Heart left ventricle (tissue), 13 donors: ENCODE results near the gene TEX38.

ENCODE experiments used
- CTCF ChIP-seq, 12 donors: fragments of 200-600 bp; sonication (generic) in 4 of 12; IDR thresholded peaks; one replicate each; pipeline versions ENCODE4 v1.5.0 to v1.8.0; 2018 to 2022; ENCODE audit warnings: antibody characterized with exemption in 12 of 12, mild to moderate bottlenecking in 5 of 12
- POLR2A ChIP-seq, 2 donors: fragments of 450-650 bp; IDR thresholded peaks; one replicate each; pipeline ENCODE4 v1.6.1; 2017; ENCODE audit warnings: antibody characterized with exemption in 2 of 2, mild to moderate bottlenecking in 2 of 2, moderate library complexity in 2 of 2
- donor health status: ischemic (EF 13 %, LVEDD 7.1; RV severe dilation, severe dysfunction).
- donor health status: DM: no; HTN: yes; CAD: no.
- donor health status: DM: no; HTN: no; CAD: no.
- donor health status: ischemic (EF 25% LVEDD 6.9; RV normal size, moderate dysfunction).
- donor health status: ischemic (EF 25% LVEDD 5.7; RV mildly dilated, moderate dysfunction).
- donor health status: ischemic (EF 35%, LVEDD 5.7; RV mildly dilated, moderate dysfunction).
- donor health status: nonischemic (EF 11% LVEDD 7.7; RV severe dilation, severe dysfunction).
- donor health status: DM: yes; HTN: yes; CAD: no.
- donor health status: PGD.
- donor health status: ischemic (EF 29% LVEDD 5.4; RV normal size, mild dysfunction).
- donor health status: nonischemic (EF 23%, LVEDD 6.1; RV moderate dilation, normal function).

- TF ChIP-seq CTCF (IDR thresholded peaks at IDR 0.05) (no peak), POLR2A (IDR thresholded peaks at IDR 0.05) (no peak)
These were observed 25.3 kb upstream of the TEX38 start for GRCh38 chr1:46646331-46646730.
